ENCODE data around the gene GLRX. TPM values are rescaled to one million over a fixed set of nuclear protein-coding genes. Genes with fewer than 3 reads are reported as not detected.

Gene GLRX
- total RNA-seq, 2 donors from 2014 or later, result 109 to 408 TPM

GRCh38 chr5:95804736-95805539 lies 17.6 kb downstream of the GLRX start:
- peak overlapping the region in 1 of 2 donors; percentile 14 for H3K27ac Mint-ChIP-seq
- no peak for ATAC-seq
- H3K36me3 Mint-ChIP-seq, result no peaks in the 10 kb centered on the region
- DNase-seq (ENCODE audit: low spot score), result no peak
- peaks cover 24 to 31% of the 10 kb centered on the region in 2 donors for H3K4me1 Mint-ChIP-seq (ENCODE audit: low read depth in 2 of 2)
- no peaks in the 10 kb centered on the region for H3K9me3 Mint-ChIP-seq
- H3K27me3 Mint-ChIP-seq, result no peaks in the 10 kb centered on the region
- no peak overlapping the region for H3K4me3 Mint-ChIP-seq

- ATAC-seq (no peak), DNase-seq (ENCODE audit: low spot score) (no peak)
- no peaks in the 10 kb centered on the region for H3K36me3 Mint-ChIP-seq
- peak overlapping the region in 1 of 2 donors; percentile 43 for H3K27ac Mint-ChIP-seq
- H3K4me3 Mint-ChIP-seq, result no peak overlapping the region
- no peaks in the 10 kb centered on the region for H3K9me3 Mint-ChIP-seq
- H3K4me1 Mint-ChIP-seq (ENCODE audit: low read depth in 2 of 2), result peaks cover 10 to 23% of the 10 kb centered on the region in 2 donors
- H3K27me3 Mint-ChIP-seq, result no peaks in the 10 kb centered on the region
Measured at GRCh38 chr5:95803271-95804148, 19.0 kb downstream of the GLRX start.

- Mint-ChIP-seq H3K9me3 (no peaks in the 10 kb centered on the region), H3K27me3 (no peaks in the 10 kb centered on the region), H3K27ac (peak overlapping the region in 1 of 2 donors; percentile 39), H3K4me3 (no peak overlapping the region), H3K36me3 (peaks cover 4% of the 10 kb centered on the region), H3K4me1 (ENCODE audit: low read depth in 2 of 2) (peaks cover 4 to 30% of the 10 kb centered on the region in 2 donors)
- no peak for ATAC-seq
- no peak for DNase-seq (ENCODE audit: low spot score)
Measured at GRCh38 chr5:95801961-95802360, 20.6 kb downstream of the GLRX start.

- H3K36me3 Mint-ChIP-seq, result peaks cover 5% of the 10 kb centered on the region
- peak overlapping the region in 1 of 2 donors; percentile 39 for H3K27ac Mint-ChIP-seq
- H3K27me3 Mint-ChIP-seq, result no peaks in the 10 kb centered on the region
- no peak overlapping the region for H3K4me3 Mint-ChIP-seq
- H3K4me1 Mint-ChIP-seq (ENCODE audit: low read depth in 2 of 2), result peaks cover 4 to 30% of the 10 kb centered on the region in 2 donors
- H3K9me3 Mint-ChIP-seq, result no peaks in the 10 kb centered on the region
- ATAC-seq (no peak), DNase-seq (ENCODE audit: low spot score) (no peak)
Measured at GRCh38 chr5:95801532-95801931, 21.0 kb downstream of the GLRX start.

GRCh38 chr5:95800553-95800952 lies 22.0 kb downstream of the GLRX start:
- Mint-ChIP-seq H3K27me3 (no peaks in the 10 kb centered on the region), H3K27ac (peak overlapping the region in 1 of 2 donors; percentile 50), H3K9me3 (no peaks in the 10 kb centered on the region), H3K36me3 (peaks cover 5% of the 10 kb centered on the region), H3K4me1 (ENCODE audit: low read depth in 2 of 2) (peaks cover 4 to 30% of the 10 kb centered on the region in 2 donors), H3K4me3 (no peak overlapping the region)
- no peak for ATAC-seq
- no peak for DNase-seq (ENCODE audit: low spot score)

GRCh38 chr5:95799191-95799835 lies 23.2 kb downstream of the GLRX start:
- DNase-seq (ENCODE audit: low spot score), result no peak
- no peaks in the 10 kb centered on the region for H3K27me3 Mint-ChIP-seq
- H3K36me3 Mint-ChIP-seq, result peaks cover 5% of the 10 kb centered on the region
- H3K4me3 Mint-ChIP-seq, result no peak overlapping the region
- no peak for ATAC-seq
- H3K4me1 Mint-ChIP-seq (ENCODE audit: low read depth in 2 of 2), result peaks cover 4 to 30% of the 10 kb centered on the region in 2 donors
- H3K27ac Mint-ChIP-seq, result peak overlapping the region in 1 of 2 donors; percentile 68
- no peaks in the 10 kb centered on the region for H3K9me3 Mint-ChIP-seq

- Mint-ChIP-seq H3K4me1 (ENCODE audit: low read depth in 2 of 2) (peaks cover 4 to 30% of the 10 kb centered on the region in 2 donors), H3K9me3 (no peaks in the 10 kb centered on the region), H3K36me3 (peaks cover 5% of the 10 kb centered on the region), H3K27ac (peak overlapping the region in 1 of 2 donors; percentile 68), H3K27me3 (no peaks in the 10 kb centered on the region), H3K4me3 (no peak overlapping the region)
- DNase-seq (ENCODE audit: low spot score) (no peak), ATAC-seq (no peak)
Measured at GRCh38 chr5:95798545-95798944, 24.0 kb downstream of the GLRX start.

- Mint-ChIP-seq H3K27me3 (no peaks in the 10 kb centered on the region), H3K9me3 (no peaks in the 10 kb centered on the region), H3K4me3 (no peak overlapping the region), H3K36me3 (peaks cover 5% of the 10 kb centered on the region), H3K27ac (peak overlapping the region in 1 of 2 donors; percentile 68), H3K4me1 (ENCODE audit: low read depth in 2 of 2) (peaks cover 4 to 28% of the 10 kb centered on the region in 2 donors)
- DNase-seq (ENCODE audit: low spot score) (no peak), ATAC-seq (no peak)
Measured at GRCh38 chr5:95798048-95798447, 24.5 kb downstream of the GLRX start.

GRCh38 chr5:95797301-95797700 lies 25.2 kb downstream of the GLRX start:
- DNase-seq (ENCODE audit: low spot score) (no peak), ATAC-seq (no peak)
- Mint-ChIP-seq H3K4me1 (ENCODE audit: low read depth in 2 of 2) (peaks cover 0 to 22% of the 10 kb centered on the region in 2 donors), H3K9me3 (no peaks in the 10 kb centered on the region), H3K4me3 (no peak overlapping the region), H3K27ac (peak overlapping the region in 1 of 2 donors; percentile 20), H3K27me3 (no peaks in the 10 kb centered on the region), H3K36me3 (peaks cover 5% of the 10 kb centered on the region)

GRCh38 chr5:95794070-95794516 lies 28.4 kb downstream of the GLRX start:
- Mint-ChIP-seq H3K36me3 (peaks cover 5% of the 10 kb centered on the region), H3K4me3 (no peak overlapping the region), H3K9me3 (no peaks in the 10 kb centered on the region), H3K27ac (no peak overlapping the region), H3K27me3 (no peaks in the 10 kb centered on the region), H3K4me1 (ENCODE audit: low read depth in 2 of 2) (peaks cover 0 to 18% of the 10 kb centered on the region in 2 donors)
- no peak for DNase-seq (ENCODE audit: low spot score)
- no peak for ATAC-seq

GRCh38 chr5:95791751-95792150 lies 30.8 kb downstream of the GLRX start:
- no peak for DNase-seq (ENCODE audit: low spot score)
- peaks cover 0 to 3% of the 10 kb centered on the region in 2 donors for H3K4me1 Mint-ChIP-seq (ENCODE audit: low read depth in 2 of 2)
- H3K4me3 Mint-ChIP-seq, result no peak overlapping the region
- H3K27ac Mint-ChIP-seq, result peak overlapping the region in 1 of 2 donors; percentile 41
- no peak for ATAC-seq
- H3K27me3 Mint-ChIP-seq, result no peaks in the 10 kb centered on the region
- no peaks in the 10 kb centered on the region for H3K36me3 Mint-ChIP-seq
- H3K9me3 Mint-ChIP-seq, result no peaks in the 10 kb centered on the region

- H3K27me3 Mint-ChIP-seq, result no peaks in the 10 kb centered on the region
- no peak for ATAC-seq
- H3K9me3 Mint-ChIP-seq, result no peaks in the 10 kb centered on the region
- DNase-seq (ENCODE audit: low spot score), result no peak
- peaks cover 0 to 3% of the 10 kb centered on the region in 2 donors for H3K4me1 Mint-ChIP-seq (ENCODE audit: low read depth in 2 of 2)
- no peaks in the 10 kb centered on the region for H3K36me3 Mint-ChIP-seq
- H3K27ac Mint-ChIP-seq, result no peak overlapping the region
- H3K4me3 Mint-ChIP-seq, result no peak overlapping the region
Measured at GRCh38 chr5:95788493-95788892, 34.0 kb downstream of the GLRX start.

GRCh38 chr5:95786821-95787418 lies 35.6 kb downstream of the GLRX start:
- no peak overlapping the region for H3K27ac Mint-ChIP-seq
- H3K27me3 Mint-ChIP-seq, result no peaks in the 10 kb centered on the region
- H3K4me1 Mint-ChIP-seq (ENCODE audit: low read depth in 2 of 2), result peaks cover 0 to 6% of the 10 kb centered on the region in 2 donors
- H3K36me3 Mint-ChIP-seq, result no peaks in the 10 kb centered on the region
- no peaks in the 10 kb centered on the region for H3K9me3 Mint-ChIP-seq
- H3K4me3 Mint-ChIP-seq, result no peak overlapping the region
- no peak for ATAC-seq
- no peak for DNase-seq (ENCODE audit: low spot score)

Measured in natural killer cell treated with Interleukin-12 subunit alpha and Interleukin-12 subunit beta and Interleukin-15 and Interleukin-18, amount 100 ng/mL, for 72 hours (primary cell).